ENCODE data around the gene SAMHD1.

The SAMHD1 gene

GRCh38 chr20:36871640-36872570 is 79.6 kb downstream of the SAMHD1 start:
- DNase-seq, result no peak

- no peak for DNase-seq
Measured at GRCh38 chr20:36866681-36867495, 84.6 kb downstream of the SAMHD1 start.

DNA sequence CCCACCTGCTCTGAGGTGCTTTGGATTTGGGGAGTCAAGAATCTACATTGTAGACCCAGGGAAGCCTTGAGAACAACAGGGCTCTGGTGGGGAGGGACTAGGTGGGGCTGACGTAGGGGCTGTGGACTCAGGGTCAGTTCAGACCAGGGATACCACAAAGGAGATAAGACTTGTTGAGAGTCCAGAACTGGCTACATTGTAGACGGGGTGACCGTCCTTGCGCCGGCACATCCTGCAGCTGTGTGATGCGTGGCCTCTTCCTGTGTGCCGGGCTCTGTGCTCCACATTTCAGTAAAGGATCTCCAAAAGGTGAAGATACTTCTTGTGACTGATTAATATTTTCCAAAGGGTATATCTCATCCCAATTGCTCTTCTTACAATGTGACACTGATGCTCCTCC is 85.3 kb downstream of the SAMHD1 start:
- DNase-seq, result no peak

- DNase-seq, result no peak
Measured at GRCh38 chr20:36865861-36866149, 85.7 kb downstream of the SAMHD1 start.

GRCh38 chr20:36865076-36865860 is 86.2 kb downstream of the SAMHD1 start:
- peak in 2 of 3 experiments; percentile 43 to 63 for DNase-seq

DNA sequence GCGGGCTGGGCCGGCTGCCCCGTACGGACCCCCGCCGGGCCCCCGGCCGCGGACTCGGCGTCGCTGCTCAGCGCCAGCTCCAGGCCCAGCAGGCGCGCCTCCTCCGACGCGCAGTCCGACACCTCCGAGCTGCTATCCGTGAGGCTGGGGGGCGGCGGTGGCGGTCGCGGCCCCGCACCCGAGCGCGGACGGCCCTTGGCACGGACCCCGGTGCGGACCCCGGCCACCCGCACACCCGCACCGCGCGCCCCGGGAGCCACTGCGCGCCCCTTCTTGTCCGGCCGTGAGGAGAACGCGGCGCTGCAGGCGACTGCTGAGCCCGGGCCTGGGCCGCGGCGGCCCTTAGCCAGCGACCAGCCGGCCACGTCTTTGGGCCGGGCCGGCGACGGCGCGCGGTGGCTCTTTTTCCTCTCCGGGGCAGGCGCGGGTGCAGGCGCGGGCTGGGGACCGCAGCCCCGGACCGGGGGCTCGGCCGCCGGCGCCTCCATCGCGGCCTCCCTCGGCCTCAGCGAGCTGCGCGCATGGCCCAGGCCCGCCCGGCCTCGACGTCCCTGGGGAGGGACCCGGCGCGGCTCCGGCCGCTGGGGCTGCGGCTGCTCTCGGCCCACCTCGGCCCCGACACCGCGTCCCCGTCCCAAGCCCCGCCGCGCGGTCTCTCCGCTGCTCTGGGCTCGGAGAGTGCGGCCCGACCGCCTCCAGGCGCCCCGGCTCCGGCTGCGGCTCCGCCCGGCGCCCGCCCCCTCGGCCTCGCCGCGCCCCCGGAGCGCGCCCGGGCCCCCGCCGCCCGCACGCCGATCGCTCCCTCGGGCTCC is 88.4 kb downstream of the SAMHD1 start:
- DNase-seq, result peak; percentile 13 to 83 (median 58)

DNA sequence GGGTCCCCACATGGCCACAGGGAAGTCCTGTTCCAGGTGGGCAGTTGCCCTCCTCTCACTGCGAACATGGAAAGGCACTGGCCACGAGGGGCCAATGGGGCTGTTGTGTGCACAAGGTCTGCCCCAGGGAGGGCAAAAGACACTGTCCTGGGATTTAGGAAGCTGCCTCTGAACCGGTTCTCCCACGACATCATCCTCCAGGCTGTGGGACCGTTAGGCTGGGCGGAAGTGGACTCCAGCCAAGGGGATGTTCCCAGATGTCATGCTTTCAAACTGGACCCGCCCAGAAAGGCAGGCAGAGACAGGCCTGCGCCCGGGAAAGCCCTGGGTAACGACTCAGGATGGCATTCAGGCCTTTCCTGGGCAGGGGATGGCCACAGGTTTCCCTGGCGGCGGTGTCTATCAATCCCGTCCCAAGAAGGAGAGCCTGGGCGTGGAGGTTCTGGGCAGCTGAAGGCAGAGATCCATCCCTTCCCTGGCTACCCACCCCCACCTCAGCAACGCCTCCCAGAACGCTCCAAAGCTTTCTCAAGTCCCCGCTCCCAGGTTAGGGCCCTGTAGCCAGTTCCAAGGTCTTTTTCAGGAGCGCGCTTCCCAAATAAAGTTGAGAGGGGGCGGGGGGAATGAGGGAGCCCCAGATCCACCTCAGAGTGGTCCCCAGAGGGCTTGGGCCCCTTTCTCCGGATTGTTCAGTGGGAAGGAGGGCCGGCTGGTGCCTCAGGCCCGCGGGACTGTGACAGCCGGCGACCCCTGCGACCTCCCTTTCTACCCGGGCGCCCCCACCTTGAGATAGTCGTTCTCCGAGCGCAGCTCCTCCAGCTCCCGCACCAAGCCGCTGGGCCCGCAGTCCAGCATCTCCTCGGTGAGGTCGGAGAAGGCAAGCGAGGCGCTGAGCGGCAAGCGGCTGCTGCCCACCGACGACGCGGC is 89.4 kb downstream of the SAMHD1 start:
- peak; percentile 39 to 71 (median 58) for DNase-seq

DNA sequence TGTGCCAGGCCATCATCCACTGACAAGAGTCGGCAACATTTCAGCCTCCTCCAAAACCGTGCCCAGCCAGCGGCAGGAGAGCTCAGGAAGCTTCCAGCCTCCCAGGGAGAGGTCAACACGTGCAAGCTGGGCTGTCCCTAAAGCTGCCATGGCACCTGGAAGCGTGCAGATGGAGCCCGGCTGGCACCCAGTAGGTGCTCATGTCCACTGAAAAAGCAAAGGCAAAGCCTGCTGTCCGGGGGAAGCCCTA is 90.0 kb downstream of the SAMHD1 start:
- no peak for DNase-seq

DNA sequence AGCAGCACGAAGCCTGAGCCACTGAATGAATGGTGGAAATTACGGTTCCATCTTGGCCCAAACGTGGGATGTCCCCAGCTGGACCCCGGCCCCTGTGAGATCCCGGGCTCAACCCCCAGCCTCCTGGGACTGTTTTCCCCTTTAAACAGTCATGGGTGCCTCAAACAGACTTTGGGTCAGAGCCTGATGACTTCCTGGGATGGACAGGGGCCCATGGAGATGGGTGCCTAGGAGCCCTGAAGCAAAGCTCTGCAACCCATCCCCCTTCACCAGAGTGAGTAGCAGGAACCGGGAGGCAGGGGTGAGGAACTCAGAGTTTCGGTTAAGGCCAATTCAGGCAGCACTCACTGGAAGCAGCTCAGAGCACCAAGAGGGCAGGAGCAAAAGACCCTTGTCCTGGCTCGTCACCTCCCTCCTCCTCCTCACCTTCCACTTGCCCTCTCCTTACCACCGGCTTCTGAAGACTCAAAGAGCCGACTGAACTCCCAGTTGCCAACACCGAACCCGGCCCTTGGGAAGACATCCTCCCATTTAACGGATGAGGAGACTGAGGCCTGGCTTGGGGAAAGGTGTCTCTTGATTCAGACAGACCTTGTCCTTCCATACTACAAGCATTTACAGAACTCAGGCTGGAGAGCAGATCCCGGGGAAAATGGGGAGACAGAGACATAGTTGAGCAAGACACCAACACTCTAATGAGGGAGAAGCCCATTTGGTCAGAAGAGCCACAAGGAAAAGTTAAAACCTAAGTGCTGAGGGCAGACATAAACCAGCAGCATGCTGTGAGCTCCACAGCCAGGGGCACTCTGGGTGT is 90.5 kb downstream of the SAMHD1 start:
- no peak for DNase-seq

DNA sequence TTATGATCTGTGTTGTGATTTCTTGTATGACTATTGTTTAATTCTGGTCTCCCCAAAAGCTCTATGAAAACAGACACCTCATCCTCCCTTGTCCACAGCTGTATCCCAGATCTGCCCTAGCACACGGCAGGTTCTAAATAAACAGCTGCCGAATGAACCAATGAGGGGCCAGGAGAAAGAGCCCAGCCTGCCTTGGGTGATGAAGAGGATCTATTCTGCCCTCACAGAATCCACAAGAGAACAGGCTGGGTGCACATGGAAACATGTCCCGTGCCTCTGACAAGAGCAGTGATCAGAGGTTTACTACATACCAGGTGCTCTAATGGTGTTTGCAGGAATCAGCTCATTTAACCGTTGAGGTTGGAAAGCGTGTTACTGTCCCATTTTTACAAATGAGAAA is 91.2 kb downstream of the SAMHD1 start:
- no peak for DNase-seq

GRCh38 chr20:36859700-36860330 is 91.7 kb downstream of the SAMHD1 start:
- no peak for DNase-seq

DNA sequence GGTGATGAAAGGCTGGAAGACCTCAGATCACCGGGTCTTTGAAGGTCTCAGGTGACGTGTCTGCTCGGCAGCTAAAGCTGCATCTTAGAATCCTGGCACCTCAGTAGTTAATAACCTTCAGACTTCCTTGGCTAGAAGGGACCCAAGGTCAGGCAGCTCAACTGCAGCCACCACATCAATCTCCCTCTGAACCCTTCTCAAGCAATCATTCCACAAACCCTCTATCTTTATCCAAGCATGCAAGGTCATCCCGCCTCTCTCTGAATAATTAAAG is 92.3 kb downstream of the SAMHD1 start:
- DNase-seq, result no peak

- peak in 2 of 3 experiments; percentile 11 to 49 for DNase-seq
Measured at GRCh38 chr20:36856691-36857635, 94.5 kb downstream of the SAMHD1 start.

DNA sequence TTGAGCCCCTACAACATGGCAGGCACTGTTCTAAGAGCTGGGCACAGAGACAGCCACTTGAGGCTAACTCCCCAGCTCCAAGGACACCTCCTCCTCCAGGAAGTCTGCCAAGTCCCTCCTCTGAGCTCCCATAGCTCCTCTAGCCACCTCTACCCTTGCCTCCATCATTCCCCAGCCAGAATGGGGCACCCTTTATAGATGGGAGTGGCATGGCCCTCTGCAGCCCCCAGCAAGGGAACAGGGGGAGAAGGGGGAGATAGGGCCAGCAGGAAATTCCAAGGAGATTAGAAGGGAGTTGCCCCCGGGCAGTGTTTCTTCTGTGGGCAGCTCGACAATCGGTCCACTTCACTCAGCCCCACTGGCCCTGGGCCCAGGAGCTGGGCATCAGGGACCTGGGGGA is 95.3 kb downstream of the SAMHD1 start:
- no peak for DNase-seq

- DNase-seq, result peak in 2 of 3 experiments; percentile 20 to 64
Measured at GRCh38 chr20:36855241-36855657, 96.3 kb downstream of the SAMHD1 start.

DNA sequence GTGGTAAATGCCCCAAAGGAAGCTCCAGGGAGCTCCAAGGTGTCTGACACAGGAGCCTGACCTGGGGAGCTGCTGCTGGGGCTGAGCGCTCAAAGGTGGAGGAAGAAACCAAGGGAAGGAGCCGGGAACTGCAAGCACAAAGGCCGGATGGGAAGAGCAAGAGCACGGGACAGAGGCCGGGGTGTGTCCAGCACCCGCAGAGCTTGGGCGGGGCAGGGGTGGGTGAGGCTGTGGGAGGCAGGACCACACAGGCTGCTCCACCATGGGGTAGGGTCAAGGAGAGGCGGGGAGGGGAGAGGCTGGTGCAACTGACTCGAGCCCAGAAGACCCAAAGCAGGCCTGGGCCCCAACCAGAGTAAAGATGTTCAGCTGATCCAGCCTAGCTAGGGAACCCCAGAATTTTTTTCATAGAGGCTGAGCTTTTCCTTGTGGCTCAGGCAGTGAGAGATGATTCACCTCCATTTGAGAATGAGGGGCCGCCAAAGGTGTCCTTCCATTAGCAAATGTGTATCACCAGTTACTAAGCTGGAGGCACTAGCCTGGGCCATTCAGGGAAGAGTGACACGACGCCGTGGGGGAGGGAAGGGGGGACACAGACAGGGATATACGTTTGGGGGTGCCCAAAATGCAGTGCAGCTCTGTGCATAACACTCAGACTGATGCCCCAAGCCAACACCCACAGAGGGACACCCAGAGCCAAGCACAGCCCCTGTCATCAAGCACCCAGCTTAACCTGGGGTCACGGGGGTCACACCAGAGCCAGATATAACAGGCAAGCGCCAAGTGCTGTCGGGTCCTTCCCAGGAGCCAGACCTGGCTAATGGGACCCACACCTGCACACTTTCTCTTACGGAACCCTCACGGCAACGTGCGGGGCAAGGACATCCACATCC is 96.9 kb downstream of the SAMHD1 start:
- peak in 1 of 3 experiments; percentile 30 for DNase-seq

GRCh38 chr20:36852187-36852586 is 99.3 kb downstream of the SAMHD1 start:
- DNase-seq, result no peak

DNA sequence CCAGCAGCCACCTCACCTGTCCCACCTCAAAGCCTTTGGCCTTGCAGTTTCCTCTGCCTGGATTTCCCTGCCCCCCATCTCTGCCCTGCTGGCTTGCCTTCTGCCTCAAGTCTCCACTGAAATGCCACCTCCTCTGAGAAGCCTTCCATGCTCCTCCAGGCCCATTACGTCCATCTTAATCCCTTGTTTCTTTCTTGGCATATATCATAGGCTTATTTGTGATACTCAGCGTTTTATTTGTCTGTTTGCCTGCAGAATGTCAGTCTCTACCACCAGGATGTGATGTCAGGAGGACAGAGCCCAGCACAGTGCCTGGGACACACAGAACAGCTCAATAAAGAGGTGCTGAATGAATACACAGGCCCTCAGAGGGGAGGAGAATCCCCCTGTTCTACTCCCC is 100.0 kb downstream of the SAMHD1 start:
- DNase-seq, result no peak

All from NCI-H1417 (cell line).